ENCODE data around the gene CCT5. TPM values are rescaled to one million over a fixed set of nuclear protein-coding genes. Genes with fewer than 3 reads are reported as not detected.

CCT5 gene
- 10 to 100 TPM; 92.7 to 93.3 TPM for total RNA-seq
- 100 to 1,000 TPM; 203 to 236 TPM for polyA plus RNA-seq

GRCh38 chr5:10249948-10250805, at the start of gene CCT5:
Gene CCT5, plus strand, starts transcription at chr5:10250280. Its CDS starts 61 bp downstream, at chr5:10250341.
- Histone ChIP-seq H3K4me1 (ENCODE audit: insufficient read depth, low read length) (peaks cover 43% of the 10 kb centered on the region), H3K4me3 (ENCODE audit: low read length in 2 of 2) (peak within 1 kb of the TSS; percentile 81 to 99), H3K36me3 (ENCODE audit: insufficient read depth, low read length) (peaks cover 10% of the 10 kb centered on the region), H3K27me3 (ENCODE audit: insufficient read depth, low read length) (no peaks in the 10 kb centered on the region), H3K27ac (ENCODE audit: low read depth, low read length) (peak within 1 kb of the TSS; percentile 91), H3K9me3 (ENCODE audit: control insufficient read depth in 1 of 2, low read length in 2 of 2) (no peaks in the 10 kb centered on the region)
- Mint-ChIP-seq H3K36me3 (peaks cover 8 to 35% of the 10 kb centered on the region in 2 donors), H3K4me1 (peaks cover 24 to 64% (median 43%) of the 10 kb centered on the region in 4 donors), H3K9me3 (peaks cover 0 to 2% (median 0%) of the 10 kb centered on the region in 8 donors), H3K27me3 (peaks cover 0 to 5% of the 10 kb centered on the region in 2 donors), H3K27ac (peak within 1 kb of the TSS; percentile 98 to 100 (median 99)), H3K4me3 (peak within 1 kb of the TSS; percentile 90 to 99 (median 95))
- ChIA-PET POLR2A (ENCODE audit: partially characterized antibody) (interaction anchor here (1.0 to 3.4 kb wide), 11 partner anchors 9 to 712 kb away, joined by 3 to 45 read pairs (median 5); partner anchors contain the start of genes DAP and MARCHF6), CTCF (ENCODE audit: partially characterized antibody) (no interaction called here)
- intact Hi-C loops (cut with micrococcal nuclease): loop anchor here (1.0 to 5.0 kb wide), 5 partner anchors 103 to 888 kb away; partner anchors contain the start of genes ANKRD33B, DAP and MARCHF6
- DNase-seq: peak; percentile 94 to 96 (median 95)

DNA sequence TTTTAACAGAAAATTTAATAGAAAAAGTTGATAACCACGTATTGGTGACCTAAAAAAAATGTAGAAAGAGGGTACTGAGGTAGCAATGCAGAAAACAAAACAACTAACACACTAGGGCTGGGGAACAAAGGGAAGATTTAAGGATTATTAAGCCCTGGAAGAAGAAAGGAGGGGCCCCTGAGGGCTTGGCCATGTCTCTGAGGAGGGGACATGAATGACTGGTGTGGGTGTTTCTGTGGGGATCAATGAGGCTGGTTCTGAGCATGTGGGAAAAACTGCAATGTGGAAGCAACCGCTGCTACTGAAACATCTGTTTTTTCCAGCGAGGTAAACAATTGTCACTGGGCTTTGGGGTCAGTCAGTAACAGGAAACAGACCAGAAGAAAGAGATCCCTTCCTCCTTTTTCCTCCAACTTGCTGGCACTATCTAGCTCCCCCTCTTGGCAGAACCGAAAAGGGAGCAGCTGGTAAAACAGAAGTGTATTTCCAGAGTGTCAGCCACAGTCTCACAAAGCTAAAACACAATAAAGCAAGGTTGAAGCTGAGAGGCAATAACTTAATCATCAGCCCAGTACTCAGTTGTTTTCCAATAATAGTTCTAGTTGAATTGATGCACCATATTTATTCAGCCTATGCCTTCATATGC, 48.7 kb upstream of the CCT5 start:
- intact Hi-C loops (cut with micrococcal nuclease): no loop called here
- DNase-seq: no peak
- Histone ChIP-seq H3K9me3 (ENCODE audit: control insufficient read depth in 1 of 2, low read length in 2 of 2) (peaks cover 0 to 3% of the 10 kb centered on the region in 2 donors), H3K27ac (ENCODE audit: low read depth, low read length) (no peak overlapping the region), H3K27me3 (ENCODE audit: insufficient read depth, low read length) (no peaks in the 10 kb centered on the region), H3K36me3 (ENCODE audit: insufficient read depth, low read length) (no peaks in the 10 kb centered on the region), H3K4me3 (ENCODE audit: low read length in 2 of 2) (no peak overlapping the region), H3K4me1 (ENCODE audit: insufficient read depth, low read length) (no peaks in the 10 kb centered on the region)
- H3K4me1 Mint-ChIP-seq: no peaks in the 10 kb centered on the region
- no peaks in the 10 kb centered on the region for H3K27me3 Mint-ChIP-seq
- CTCF ChIA-PET (ENCODE audit: partially characterized antibody): no interaction called here
- POLR2A ChIA-PET (ENCODE audit: partially characterized antibody): no interaction called here
- peaks cover 0 to 33% (median 25%) of the 10 kb centered on the region in 8 donors for H3K9me3 Mint-ChIP-seq
- peaks cover 2 to 6% of the 10 kb centered on the region in 2 donors for H3K36me3 Mint-ChIP-seq
- no peak overlapping the region for H3K4me3 Mint-ChIP-seq
- no peak overlapping the region for H3K27ac Mint-ChIP-seq

DNA sequence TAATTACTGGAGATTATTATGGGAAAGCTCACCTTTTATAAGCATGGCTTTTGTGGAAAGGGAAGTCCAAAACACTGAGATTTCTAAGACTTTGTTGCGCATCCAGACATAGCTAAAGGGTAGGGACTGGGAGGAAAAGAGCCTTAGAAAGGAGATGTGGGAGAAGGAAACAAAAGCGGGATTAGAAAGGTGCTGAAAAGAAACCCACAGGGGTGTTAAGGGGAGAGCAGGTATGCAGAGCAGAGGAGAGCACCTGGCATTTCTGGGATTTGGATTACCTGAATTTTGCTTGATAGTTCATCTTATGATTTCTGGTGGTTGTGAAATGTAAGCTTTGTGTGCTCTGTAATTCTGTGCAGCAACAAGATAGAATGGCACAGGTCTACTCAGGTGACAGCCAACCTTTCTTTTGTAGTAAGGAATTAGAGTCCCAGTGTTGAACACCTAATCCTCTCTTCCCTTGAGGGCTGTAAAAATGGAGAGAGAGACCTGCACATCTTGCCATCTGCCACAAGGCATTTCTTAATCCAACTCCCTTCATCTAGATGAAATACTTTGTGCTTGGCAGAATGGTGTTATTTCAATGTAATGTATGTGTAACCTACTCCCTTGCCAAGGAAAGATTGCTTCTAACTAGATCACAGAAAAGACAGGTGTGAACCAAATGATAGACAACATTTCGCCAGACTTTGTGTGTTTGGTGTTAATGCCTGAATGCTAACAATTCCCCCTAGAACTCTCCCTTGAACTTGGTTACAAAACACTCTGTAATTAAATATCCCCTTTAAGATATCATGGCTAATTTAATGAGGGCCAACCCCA, 47.8 kb upstream of the CCT5 start:
- H3K9me3 ChIP-seq (ENCODE audit: control insufficient read depth in 1 of 2, low read length in 2 of 2): peaks cover 0 to 3% of the 10 kb centered on the region in 2 donors
- H3K27me3 ChIP-seq (ENCODE audit: insufficient read depth, low read length): no peaks in the 10 kb centered on the region
- Mint-ChIP-seq H3K36me3 (peaks cover 2 to 6% of the 10 kb centered on the region in 2 donors), H3K4me1 (no peaks in the 10 kb centered on the region), H3K4me3 (no peak overlapping the region), H3K27me3 (no peaks in the 10 kb centered on the region), H3K27ac (no peak overlapping the region), H3K9me3 (peaks cover 0 to 26% (median 20%) of the 10 kb centered on the region in 8 donors)
- CTCF ChIA-PET (ENCODE audit: partially characterized antibody): no interaction called here
- no peaks in the 10 kb centered on the region for H3K36me3 ChIP-seq (ENCODE audit: insufficient read depth, low read length)
- DNase-seq: no peak
- no peak overlapping the region for H3K27ac ChIP-seq (ENCODE audit: low read depth, low read length)
- no peak overlapping the region for H3K4me3 ChIP-seq (ENCODE audit: low read length in 2 of 2)
- intact Hi-C loops (cut with micrococcal nuclease): no loop called here
- POLR2A ChIA-PET (ENCODE audit: partially characterized antibody): no interaction called here
- H3K4me1 ChIP-seq (ENCODE audit: insufficient read depth, low read length): no peaks in the 10 kb centered on the region

GRCh38 chr5:10209004-10209403, 41.1 kb upstream of the CCT5 start:
- no peak overlapping the region for H3K27ac Mint-ChIP-seq
- H3K9me3 ChIP-seq (ENCODE audit: control insufficient read depth in 1 of 2, low read length in 2 of 2): no peaks in the 10 kb centered on the region
- H3K4me1 ChIP-seq (ENCODE audit: insufficient read depth, low read length): no peaks in the 10 kb centered on the region
- peaks cover 2 to 9% of the 10 kb centered on the region in 2 donors for H3K36me3 Mint-ChIP-seq
- intact Hi-C loops (cut with micrococcal nuclease): no loop called here
- H3K27me3 ChIP-seq (ENCODE audit: insufficient read depth, low read length): no peaks in the 10 kb centered on the region
- H3K4me1 Mint-ChIP-seq: no peaks in the 10 kb centered on the region
- H3K27me3 Mint-ChIP-seq: no peaks in the 10 kb centered on the region
- CTCF ChIA-PET (ENCODE audit: partially characterized antibody): no interaction called here
- no peak for DNase-seq
- no peaks in the 10 kb centered on the region for H3K36me3 ChIP-seq (ENCODE audit: insufficient read depth, low read length)
- no peak overlapping the region for H3K4me3 Mint-ChIP-seq
- peaks cover 0 to 4% (median 0%) of the 10 kb centered on the region in 8 donors for H3K9me3 Mint-ChIP-seq
- no peak overlapping the region for H3K27ac ChIP-seq (ENCODE audit: low read depth, low read length)
- POLR2A ChIA-PET (ENCODE audit: partially characterized antibody): no interaction called here
- no peak overlapping the region for H3K4me3 ChIP-seq (ENCODE audit: low read length in 2 of 2)

GRCh38 chr5:10213316-10213715, 36.8 kb upstream of the CCT5 start:
- ChIA-PET CTCF (ENCODE audit: partially characterized antibody) (no interaction called here), POLR2A (ENCODE audit: partially characterized antibody) (no interaction called here)
- no peak for DNase-seq
- H3K27me3 ChIP-seq (ENCODE audit: insufficient read depth, low read length): no peaks in the 10 kb centered on the region
- intact Hi-C loops (cut with micrococcal nuclease): no loop called here
- H3K36me3 ChIP-seq (ENCODE audit: insufficient read depth, low read length): no peaks in the 10 kb centered on the region
- Mint-ChIP-seq H3K9me3 (peaks cover 0 to 2% (median 0%) of the 10 kb centered on the region in 8 donors), H3K27ac (no peak overlapping the region), H3K4me3 (no peak overlapping the region), H3K4me1 (no peaks in the 10 kb centered on the region), H3K36me3 (peaks cover 0 to 3% of the 10 kb centered on the region in 2 donors), H3K27me3 (no peaks in the 10 kb centered on the region)
- H3K27ac ChIP-seq (ENCODE audit: low read depth, low read length): no peak overlapping the region
- H3K4me3 ChIP-seq (ENCODE audit: low read length in 2 of 2): no peak overlapping the region
- H3K4me1 ChIP-seq (ENCODE audit: insufficient read depth, low read length): no peaks in the 10 kb centered on the region
- H3K9me3 ChIP-seq (ENCODE audit: control insufficient read depth in 1 of 2, low read length in 2 of 2): no peaks in the 10 kb centered on the region

- Histone ChIP-seq H3K36me3 (ENCODE audit: insufficient read depth, low read length) (no peaks in the 10 kb centered on the region), H3K4me3 (ENCODE audit: low read length in 2 of 2) (no peak overlapping the region), H3K27me3 (ENCODE audit: insufficient read depth, low read length) (no peaks in the 10 kb centered on the region), H3K27ac (ENCODE audit: low read depth, low read length) (no peak overlapping the region), H3K9me3 (ENCODE audit: control insufficient read depth in 1 of 2, low read length in 2 of 2) (no peaks in the 10 kb centered on the region), H3K4me1 (ENCODE audit: insufficient read depth, low read length) (no peaks in the 10 kb centered on the region)
- DNase-seq: no peak
- ChIA-PET POLR2A (ENCODE audit: partially characterized antibody) (no interaction called here), CTCF (ENCODE audit: partially characterized antibody) (no interaction called here)
- Mint-ChIP-seq H3K27ac (no peak overlapping the region), H3K36me3 (peaks cover 0 to 3% of the 10 kb centered on the region in 2 donors), H3K4me1 (no peaks in the 10 kb centered on the region), H3K27me3 (no peaks in the 10 kb centered on the region), H3K9me3 (no peaks in the 10 kb centered on the region), H3K4me3 (no peak overlapping the region)
- intact Hi-C loops (cut with micrococcal nuclease): no loop called here
Measured at GRCh38 chr5:10214041-10214440, 36.0 kb upstream of the CCT5 start.

DNA sequence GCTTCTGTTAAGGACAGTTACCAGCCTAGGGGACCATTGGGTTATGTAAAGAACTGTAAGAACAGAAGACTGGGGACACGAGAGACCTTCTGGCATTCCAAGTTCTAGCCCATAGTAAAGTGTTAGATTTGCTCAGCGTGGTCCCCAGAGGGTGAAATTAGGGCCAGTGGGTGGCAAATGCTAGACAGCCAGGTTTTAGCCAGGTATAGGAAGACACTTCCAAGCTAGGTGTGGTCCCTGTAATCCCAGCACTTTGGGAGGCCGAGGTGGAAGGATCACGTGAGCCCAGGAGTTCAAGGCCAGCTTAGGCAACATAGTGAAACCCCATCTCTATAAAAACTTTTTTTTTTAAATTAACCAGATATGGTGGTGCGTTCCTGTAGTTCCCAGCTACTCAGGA, 34.7 kb upstream of the CCT5 start:
- POLR2A ChIA-PET (ENCODE audit: partially characterized antibody): no interaction called here
- no peaks in the 10 kb centered on the region for H3K9me3 ChIP-seq (ENCODE audit: control insufficient read depth in 1 of 2, low read length in 2 of 2)
- H3K4me1 ChIP-seq (ENCODE audit: insufficient read depth, low read length): no peaks in the 10 kb centered on the region
- Mint-ChIP-seq H3K4me1 (no peaks in the 10 kb centered on the region), H3K36me3 (peaks cover 0 to 3% of the 10 kb centered on the region in 2 donors), H3K27ac (no peak overlapping the region), H3K27me3 (no peaks in the 10 kb centered on the region), H3K9me3 (no peaks in the 10 kb centered on the region), H3K4me3 (no peak overlapping the region)
- no peaks in the 10 kb centered on the region for H3K36me3 ChIP-seq (ENCODE audit: insufficient read depth, low read length)
- H3K4me3 ChIP-seq (ENCODE audit: low read length in 2 of 2): no peak overlapping the region
- intact Hi-C loops (cut with micrococcal nuclease): no loop called here
- no peaks in the 10 kb centered on the region for H3K27me3 ChIP-seq (ENCODE audit: insufficient read depth, low read length)
- no peak for DNase-seq
- H3K27ac ChIP-seq (ENCODE audit: low read depth, low read length): no peak overlapping the region
- CTCF ChIA-PET (ENCODE audit: partially characterized antibody): no interaction called here
